ENCODE measurements around the gene CCAR1.
"Not testable (repeated sequence)": the region's sequence is repeated elsewhere in the genome, so short reads cannot be mapped to it uniquely, and the experiment has no call there.

The CCAR1 gene

DNA sequence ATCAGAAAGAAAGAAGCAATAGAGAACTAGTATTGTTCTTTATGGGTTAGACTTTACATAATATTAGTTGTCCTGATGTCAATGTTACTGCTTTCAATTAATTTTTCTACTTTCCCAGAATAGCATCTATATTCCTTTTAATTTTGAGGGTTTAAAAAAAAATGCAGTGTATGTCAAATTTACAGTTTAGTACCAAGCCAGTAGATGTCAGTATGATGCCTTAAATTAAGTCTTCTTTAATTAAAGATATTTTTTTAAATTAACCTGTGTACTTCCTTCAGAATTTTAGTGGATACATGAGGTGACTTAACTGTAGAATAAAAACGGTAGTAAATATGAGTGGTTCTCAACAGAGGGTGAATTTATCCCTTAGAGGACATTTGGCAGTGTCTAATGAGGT lies 71.1 kb downstream of the CCAR1 start:
- no peak overlapping the region for H3K23ac ChIP-seq (ENCODE audit: low read length)
- H2AK5ac ChIP-seq (ENCODE audit: low read length): no peak overlapping the region
- no peaks in the 10 kb centered on the region for H3K4me1 ChIP-seq (ENCODE audit: control insufficient read depth, low read depth, low read length)
- H3K36me3 ChIP-seq (ENCODE audit: control insufficient read depth, insufficient read depth, low read length): peaks cover 6% of the 10 kb centered on the region
- H3K79me2 ChIP-seq (ENCODE audit: control insufficient read depth, insufficient read depth, low read length): no peaks in the 10 kb centered on the region
- H4K8ac ChIP-seq (ENCODE audit: low read depth, low read length): no peak overlapping the region
- peak; percentile 10 for DNase-seq
- WGBS (ENCODE audit: extremely low coverage, insufficient coverage, low lambda C conversion rate): 100% methylated on average over 1 of the region's 1 CpG
- H2BK15ac ChIP-seq (replicated peaks; ENCODE audit: low read depth): no peak overlapping the region
- no peak overlapping the region for H4K5ac ChIP-seq (ENCODE audit: low read length)
- H3K18ac ChIP-seq (ENCODE audit: low read length): no peak overlapping the region
- H3K4me3 ChIP-seq (ENCODE audit: low read length): no peak overlapping the region
- no peak overlapping the region for H2BK5ac ChIP-seq (ENCODE audit: low read length)
- no peak overlapping the region for H3K27ac ChIP-seq (ENCODE audit: low read depth, low read length)
- H3K27me3 ChIP-seq (ENCODE audit: insufficient read depth, low read length, poor library complexity): no peaks in the 10 kb centered on the region
- H3K56ac ChIP-seq (ENCODE audit: low read length): no peak overlapping the region
- no peaks in the 10 kb centered on the region for H3K79me1 ChIP-seq (ENCODE audit: low read length)
- H3K4ac ChIP-seq (ENCODE audit: low read depth, low read length): no peak overlapping the region
- H2BK120ac ChIP-seq (ENCODE audit: low read depth, low read length): no peak overlapping the region
- H3K4me2 ChIP-seq (ENCODE audit: low read length): no peak overlapping the region
- H3K9ac ChIP-seq (ENCODE audit: low read length): no peak overlapping the region

DNA sequence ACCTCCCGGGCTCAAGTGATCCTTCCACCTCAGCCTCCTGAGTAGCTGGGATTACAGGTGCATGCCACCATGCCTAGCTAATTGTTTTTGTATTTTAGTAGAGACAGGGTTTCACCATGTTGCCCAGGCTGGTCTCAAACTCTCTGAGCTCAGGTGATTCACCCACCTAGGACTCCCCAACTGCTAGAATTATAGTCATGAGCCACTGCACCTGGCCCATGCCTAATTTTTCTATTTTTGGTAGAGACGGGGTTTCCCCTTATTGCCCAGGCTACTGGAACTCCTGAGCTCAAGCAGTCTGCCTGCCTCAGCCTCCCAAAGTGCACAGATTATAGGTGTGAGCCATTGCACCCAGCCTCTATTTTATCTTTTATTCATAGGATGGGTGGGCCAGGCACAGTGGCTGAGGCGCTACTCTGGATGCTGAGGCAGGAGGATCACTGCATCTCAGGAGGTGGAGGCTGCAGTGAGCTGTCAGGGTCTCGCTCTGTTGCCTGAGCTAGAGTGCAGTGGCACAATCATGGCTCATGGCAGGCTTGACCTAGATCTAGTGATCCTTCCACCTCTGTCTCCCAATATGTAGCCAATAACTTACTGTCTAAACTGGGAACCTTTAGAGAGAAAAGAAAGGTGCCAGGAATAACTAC lies 75.0 kb downstream of the CCAR1 start:
- H3K56ac ChIP-seq (ENCODE audit: low read length): no peak overlapping the region
- H3K27me3 ChIP-seq (ENCODE audit: insufficient read depth, low read length, poor library complexity): no peaks in the 10 kb centered on the region
- H3K23ac ChIP-seq (ENCODE audit: low read length): no peak overlapping the region
- H3K79me2 ChIP-seq (ENCODE audit: control insufficient read depth, insufficient read depth, low read length): no peaks in the 10 kb centered on the region
- DNase-seq: no peak
- H3K4me1 ChIP-seq (ENCODE audit: control insufficient read depth, low read depth, low read length): no peaks in the 10 kb centered on the region
- no peak overlapping the region for H4K5ac ChIP-seq (ENCODE audit: low read length)
- H3K9ac ChIP-seq (ENCODE audit: low read length): no peak overlapping the region
- no peak overlapping the region for H3K4me2 ChIP-seq (ENCODE audit: low read length)
- H3K79me1 ChIP-seq (ENCODE audit: low read length): no peaks in the 10 kb centered on the region
- no peak overlapping the region for H2BK120ac ChIP-seq (ENCODE audit: low read depth, low read length)
- H3K4me3 ChIP-seq (ENCODE audit: low read length): no peak overlapping the region
- H3K36me3 ChIP-seq (ENCODE audit: control insufficient read depth, insufficient read depth, low read length): peaks cover 4% of the 10 kb centered on the region
- no peak overlapping the region for H3K4ac ChIP-seq (ENCODE audit: low read depth, low read length)
- no peak overlapping the region for H2AK5ac ChIP-seq (ENCODE audit: low read length)
- no peak overlapping the region for H2BK15ac ChIP-seq (replicated peaks; ENCODE audit: low read depth)
- no CpG with 5 or more reads among the region's 4 CpGs for WGBS (ENCODE audit: extremely low coverage, insufficient coverage, low lambda C conversion rate)
- H3K18ac ChIP-seq (ENCODE audit: low read length): no peak overlapping the region
- H4K8ac ChIP-seq (ENCODE audit: low read depth, low read length): no peak overlapping the region
- H2BK5ac ChIP-seq (ENCODE audit: low read length): no peak overlapping the region
- no peak overlapping the region for H3K27ac ChIP-seq (ENCODE audit: low read depth, low read length)

DNA sequence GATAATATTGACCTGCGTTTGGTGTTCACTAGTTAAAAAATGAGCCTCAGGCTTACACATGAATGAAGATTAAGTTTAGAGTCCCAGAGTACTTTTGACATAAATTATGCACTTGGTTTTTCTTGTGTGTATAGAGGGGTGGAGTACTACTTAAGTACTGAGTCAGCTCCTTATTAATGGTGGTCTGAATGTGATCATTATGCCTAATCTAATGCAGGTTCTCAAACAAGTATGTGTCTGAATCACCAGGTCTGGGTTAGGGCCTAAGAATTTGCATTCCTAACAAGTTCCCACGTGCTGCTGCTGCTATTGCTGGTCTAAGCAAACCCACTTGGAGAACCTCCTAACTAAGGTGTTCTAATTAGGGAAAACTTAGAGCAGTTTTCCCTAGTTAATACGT lies 75.6 kb downstream of the CCAR1 start:
- H3K36me3 ChIP-seq (ENCODE audit: control insufficient read depth, insufficient read depth, low read length): peaks cover 4% of the 10 kb centered on the region

DNA sequence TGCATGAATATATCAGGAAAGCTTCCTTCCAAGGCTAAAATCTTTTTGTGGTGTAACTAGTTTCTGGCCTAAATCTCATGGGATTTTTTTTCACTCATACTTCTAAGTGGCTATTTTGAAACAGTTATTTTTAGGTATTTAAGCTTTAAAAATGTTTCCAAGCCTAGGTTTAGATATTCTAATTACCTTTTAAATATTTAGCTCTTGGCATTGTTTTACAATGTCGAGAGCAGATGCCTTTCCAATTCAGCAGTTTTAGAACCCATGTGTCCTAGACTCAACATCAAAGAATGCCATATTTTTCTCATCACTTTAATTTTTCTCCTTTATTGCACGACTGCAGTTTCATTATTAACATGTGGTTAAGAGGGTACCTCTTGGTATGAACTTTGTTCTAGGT lies 79.2 kb downstream of the CCAR1 start:
- no peak overlapping the region for H2BK15ac ChIP-seq (replicated peaks; ENCODE audit: low read depth)
- no peak for DNase-seq
- no peak overlapping the region for H3K27ac ChIP-seq (ENCODE audit: low read depth, low read length)
- no peaks in the 10 kb centered on the region for H3K27me3 ChIP-seq (ENCODE audit: insufficient read depth, low read length, poor library complexity)
- H3K4ac ChIP-seq (ENCODE audit: low read depth, low read length): no peak overlapping the region
- no peak overlapping the region for H2BK5ac ChIP-seq (ENCODE audit: low read length)
- no peaks in the 10 kb centered on the region for H3K79me1 ChIP-seq (ENCODE audit: low read length)
- H3K4me1 ChIP-seq (ENCODE audit: control insufficient read depth, low read depth, low read length): no peaks in the 10 kb centered on the region
- peaks cover 4% of the 10 kb centered on the region for H3K36me3 ChIP-seq (ENCODE audit: control insufficient read depth, insufficient read depth, low read length)
- WGBS (ENCODE audit: extremely low coverage, insufficient coverage, low lambda C conversion rate): no CpG with 5 or more reads among the region's 2 CpGs
- H2AK5ac ChIP-seq (ENCODE audit: low read length): no peak overlapping the region
- H3K23ac ChIP-seq (ENCODE audit: low read length): no peak overlapping the region
- no peak overlapping the region for H3K9ac ChIP-seq (ENCODE audit: low read length)
- H4K8ac ChIP-seq (ENCODE audit: low read depth, low read length): no peak overlapping the region
- no peak overlapping the region for H3K4me3 ChIP-seq (ENCODE audit: low read length)
- H4K5ac ChIP-seq (ENCODE audit: low read length): no peak overlapping the region
- no peak overlapping the region for H3K56ac ChIP-seq (ENCODE audit: low read length)
- no peak overlapping the region for H3K18ac ChIP-seq (ENCODE audit: low read length)
- H3K4me2 ChIP-seq (ENCODE audit: low read length): no peak overlapping the region
- no peaks in the 10 kb centered on the region for H3K79me2 ChIP-seq (ENCODE audit: control insufficient read depth, insufficient read depth, low read length)
- no peak overlapping the region for H2BK120ac ChIP-seq (ENCODE audit: low read depth, low read length)

More for the DNA sequence above, 75.6 kb downstream of the CCAR1 start:
- Histone ChIP-seq H3K56ac (ENCODE audit: low read length) (no peak overlapping the region), H3K23ac (ENCODE audit: low read length) (no peak overlapping the region), H3K4me3 (ENCODE audit: low read length) (no peak overlapping the region), H4K8ac (ENCODE audit: low read depth, low read length) (no peak overlapping the region), H2BK5ac (ENCODE audit: low read length) (no peak overlapping the region), H3K9ac (ENCODE audit: low read length) (no peak overlapping the region), H3K79me1 (ENCODE audit: low read length) (no peaks in the 10 kb centered on the region), H3K27ac (ENCODE audit: low read depth, low read length) (no peak overlapping the region), H3K79me2 (ENCODE audit: control insufficient read depth, insufficient read depth, low read length) (no peaks in the 10 kb centered on the region), H4K5ac (ENCODE audit: low read length) (no peak overlapping the region), H3K4me2 (ENCODE audit: low read length) (no peak overlapping the region), H2BK120ac (ENCODE audit: low read depth, low read length) (no peak overlapping the region), H3K27me3 (ENCODE audit: insufficient read depth, low read length, poor library complexity) (no peaks in the 10 kb centered on the region), H2BK15ac (replicated peaks; ENCODE audit: low read depth) (no peak overlapping the region), H2AK5ac (ENCODE audit: low read length) (no peak overlapping the region), H3K4ac (ENCODE audit: low read depth, low read length) (no peak overlapping the region), H3K4me1 (ENCODE audit: control insufficient read depth, low read depth, low read length) (no peaks in the 10 kb centered on the region), H3K18ac (ENCODE audit: low read length) (no peak overlapping the region)
- DNase-seq: no peak
- no CpG with 5 or more reads among the region's 3 CpGs for WGBS (ENCODE audit: extremely low coverage, insufficient coverage, low lambda C conversion rate)

DNA sequence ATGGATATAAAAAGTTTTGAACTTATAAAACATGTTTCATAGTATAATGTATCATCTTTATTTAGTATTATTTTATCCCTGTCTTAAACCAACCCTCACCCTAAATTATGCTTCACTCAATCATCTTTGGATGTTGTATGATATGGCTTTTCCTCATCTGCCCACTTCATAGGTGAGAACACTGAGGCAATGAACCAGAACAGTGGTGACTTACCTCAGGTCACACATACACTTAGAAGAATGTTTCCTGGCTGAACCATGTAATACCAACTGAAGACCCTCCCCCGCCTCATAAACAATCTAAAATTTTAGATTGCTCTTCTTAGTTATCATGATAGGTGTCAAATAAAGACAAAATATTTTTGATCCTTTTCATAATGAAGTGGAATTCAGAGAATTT lies 83.7 kb downstream of the CCAR1 start:
- Histone ChIP-seq H3K4me2 (ENCODE audit: low read length) (no peak overlapping the region), H2BK5ac (ENCODE audit: low read length) (no peak overlapping the region), H3K9ac (ENCODE audit: low read length) (no peak overlapping the region), H3K56ac (ENCODE audit: low read length) (no peak overlapping the region), H2AK5ac (ENCODE audit: low read length) (no peak overlapping the region), H3K79me2 (ENCODE audit: control insufficient read depth, insufficient read depth, low read length) (no peaks in the 10 kb centered on the region), H3K23ac (ENCODE audit: low read length) (no peak overlapping the region), H3K79me1 (ENCODE audit: low read length) (no peaks in the 10 kb centered on the region), H2BK120ac (ENCODE audit: low read depth, low read length) (no peak overlapping the region), H4K5ac (ENCODE audit: low read length) (no peak overlapping the region), H3K36me3 (ENCODE audit: control insufficient read depth, insufficient read depth, low read length) (no peaks in the 10 kb centered on the region), H3K27me3 (ENCODE audit: insufficient read depth, low read length, poor library complexity) (no peaks in the 10 kb centered on the region), H3K4me3 (ENCODE audit: low read length) (no peak overlapping the region), H4K8ac (ENCODE audit: low read depth, low read length) (no peak overlapping the region), H2BK15ac (replicated peaks; ENCODE audit: low read depth) (no peak overlapping the region), H3K4ac (ENCODE audit: low read depth, low read length) (no peak overlapping the region), H3K4me1 (ENCODE audit: control insufficient read depth, low read depth, low read length) (no peaks in the 10 kb centered on the region), H3K27ac (ENCODE audit: low read depth, low read length) (no peak overlapping the region), H3K18ac (ENCODE audit: low read length) (no peak overlapping the region)
- no peak for DNase-seq
- WGBS (ENCODE audit: extremely low coverage, insufficient coverage, low lambda C conversion rate): no CpG with 5 or more reads among the region's 1 CpG

DNA sequence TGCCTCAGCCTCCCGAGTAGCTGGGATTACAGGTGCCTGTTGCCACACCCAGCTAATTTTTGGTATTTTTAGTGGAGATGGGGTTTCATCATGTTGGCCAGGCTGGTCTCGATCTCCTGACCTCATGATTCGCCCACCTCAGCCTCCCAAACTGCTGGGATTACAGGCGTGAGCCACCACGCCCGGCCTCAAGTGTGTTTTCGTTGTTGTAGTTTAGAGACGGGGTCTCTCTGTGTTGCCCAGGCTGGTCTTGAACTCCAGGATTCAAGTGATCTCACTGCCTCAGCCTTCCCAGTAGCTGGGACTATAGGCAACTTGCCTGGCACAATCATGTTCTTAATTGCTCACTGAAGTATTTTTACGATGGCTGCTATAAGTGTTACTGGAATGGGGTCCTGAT lies 89.8 kb downstream of the CCAR1 start:
- H3K4ac ChIP-seq (ENCODE audit: low read depth, low read length); H4K8ac ChIP-seq (ENCODE audit: low read depth, low read length); H3K9ac ChIP-seq (ENCODE audit: low read length); H3K56ac ChIP-seq (ENCODE audit: low read length); H3K27me3 ChIP-seq (ENCODE audit: insufficient read depth, low read length, poor library complexity); DNase-seq; H3K23ac ChIP-seq (ENCODE audit: low read length); H3K36me3 ChIP-seq (ENCODE audit: control insufficient read depth, insufficient read depth, low read length); H3K79me1 ChIP-seq (ENCODE audit: low read length); H3K18ac ChIP-seq (ENCODE audit: low read length); H2BK120ac ChIP-seq (ENCODE audit: low read depth, low read length); H2BK5ac ChIP-seq (ENCODE audit: low read length); H3K4me1 ChIP-seq (ENCODE audit: control insufficient read depth, low read depth, low read length); H3K4me2 ChIP-seq (ENCODE audit: low read length); H4K5ac ChIP-seq (ENCODE audit: low read length); H3K4me3 ChIP-seq (ENCODE audit: low read length); H2BK15ac ChIP-seq (replicated peaks; ENCODE audit: low read depth); H3K27ac ChIP-seq (ENCODE audit: low read depth, low read length); H2AK5ac ChIP-seq (ENCODE audit: low read length); H3K79me2 ChIP-seq (ENCODE audit: control insufficient read depth, insufficient read depth, low read length): not testable (repeated sequence)
- no CpG with 5 or more reads among the region's 9 CpGs for WGBS (ENCODE audit: extremely low coverage, insufficient coverage, low lambda C conversion rate)
